IMR-90 (cell line): Measurements from ENCODE around the gene CCNJL. TPM values are rescaled to one million over a fixed set of nuclear protein-coding genes. Genes with fewer than 3 reads are reported as not detected.

Experiments used
- ATAC-seq: fragments of 200-7000 bp; cut with Tn5 transposase; 2 replicates; pipeline ENCODE4 v1.9.1; 2020; ENCODE audit warnings: low read depth, mild to moderate bottlenecking, moderate library complexity
- BruUV-seq: library from RNA; stranded (reverse); fragments of 400-500 nt; replicated peaks from 2 replicates; lab custom pipeline; 2021; lab: Mats Ljungman, UMichigan
- CTCF ChIA-PET: fragments of 300-600 bp; formaldehyde crosslinking; extraction: SDS; loops from one replicate; lab custom pipeline; 2021; ENCODE audit warnings: antibody characterized with exemption; lab: Yijun Ruan, JAX
- POLR2A ChIA-PET: fragments of 300-600 bp; sonication (Branson Sonifier 250); formaldehyde crosslinking; loops from one replicate; lab custom pipeline; 2022; ENCODE audit warnings: antibody characterized with exemption; ENCODE audit not compliant: unreplicated experiment; lab: Charles Lee
- DNase-seq: peaks from one replicate; pipeline ENCODE4 v3.0.0; 2013
- H2AFZ ChIP-seq: replicated peaks from 2 replicates; pipeline ENCODE3; 2013; ENCODE audit warnings: low read length, mild to moderate bottlenecking; ENCODE audit not compliant: poor library complexity
- H2AK5ac ChIP-seq: 2 replicates; pipeline ENCODE4 v1.6.1; 2013; ENCODE audit warnings: low read depth, low read length, inconsistent platforms
- H2AK9ac ChIP-seq: replicated peaks from 2 replicates; pipeline ENCODE3; 2013; ENCODE audit warnings: mild to moderate bottlenecking, low read depth, low read length, moderate library complexity; ENCODE audit not compliant: poor library complexity
- H2BK120ac ChIP-seq: 2 replicates; pipeline ENCODE4 v1.6.1; 2013; ENCODE audit warnings: low read depth, low read length, inconsistent platforms
- H2BK15ac ChIP-seq: 3 replicates; pipeline ENCODE4 v1.6.1; 2013; ENCODE audit warnings: low read depth, low read length, inconsistent platforms
- H2BK20ac ChIP-seq: 2 replicates; pipeline ENCODE4 v1.6.1; 2013; ENCODE audit warnings: low read depth, mild to moderate bottlenecking, inconsistent platforms, low read length, moderate library complexity
- H2BK5ac ChIP-seq: 2 replicates; pipeline ENCODE4 v1.6.1; 2013; ENCODE audit warnings: mild to moderate bottlenecking, low read depth, low read length, inconsistent platforms; ENCODE audit not compliant: poor library complexity, severe bottlenecking
- H3K14ac ChIP-seq: replicated peaks from 2 replicates; pipeline ENCODE4 v1.6.1; 2013; ENCODE audit warnings: low read depth, low read length, inconsistent platforms
- H3K18ac ChIP-seq: 2 replicates; pipeline ENCODE4 v1.6.1; 2013; ENCODE audit warnings: low read depth, low read length, control low read depth
- H3K23ac ChIP-seq: 2 replicates; pipeline ENCODE4 v1.6.1; 2013; ENCODE audit warnings: low read depth, low read length, inconsistent platforms
- H3K27ac ChIP-seq: 2 replicates; pipeline ENCODE4 v1.5.1; 2013; ENCODE audit warnings: mild to moderate bottlenecking, control low read depth, low read length; ENCODE audit not compliant: insufficient read depth
- H3K27me3 ChIP-seq: 2 replicates; pipeline ENCODE4 v1.6.1; 2013; ENCODE audit warnings: low read length; ENCODE audit not compliant: control insufficient read depth, insufficient read depth
- H3K36me3 ChIP-seq: 2 replicates; pipeline ENCODE4 v1.6.1; 2013; ENCODE audit warnings: low read length, mixed read lengths; ENCODE audit not compliant: control insufficient read depth, insufficient read depth
- H3K4ac ChIP-seq: 2 replicates; pipeline ENCODE4 v1.6.1; 2013; ENCODE audit warnings: low read depth, low read length, inconsistent platforms
- H3K4me1 ChIP-seq: 2 replicates; pipeline ENCODE4 v1.6.1; 2013; ENCODE audit warnings: low read length, mixed read lengths; ENCODE audit not compliant: control insufficient read depth, insufficient read depth
- H3K4me2 ChIP-seq: 2 replicates; pipeline ENCODE4 v1.6.1; 2013; ENCODE audit warnings: low read depth, mild to moderate bottlenecking, control low read depth, low read length, moderate library complexity
- H3K4me3 ChIP-seq: 2 replicates; pipeline ENCODE4 v1.5.1; 2013; ENCODE audit warnings: low read depth, mild to moderate bottlenecking, control low read depth, low read length, moderate library complexity; ENCODE audit not compliant: insufficient read depth
- H3K56ac ChIP-seq: 2 replicates; pipeline ENCODE4 v1.6.1; 2013; ENCODE audit warnings: low read length, inconsistent platforms; ENCODE audit not compliant: insufficient read depth; ENCODE audit errors: extremely low read depth
- H3K79me1 ChIP-seq, 2 experiments: 2 replicates each; pipeline ENCODE4 v1.6.1; 2013; ENCODE audit warnings: low read length in 2 of 2, inconsistent platforms in 1 of 2, low read depth in 1 of 2
- H3K9ac ChIP-seq: 2 replicates; pipeline ENCODE4 v1.6.1; 2013; ENCODE audit warnings: low read depth, low read length, control low read depth
- H3K9me1 ChIP-seq: 2 replicates; pipeline ENCODE4 v1.6.1; 2013; ENCODE audit warnings: low read length, inconsistent platforms; ENCODE audit not compliant: insufficient read depth
- H3K9me3 ChIP-seq: 2 replicates; pipeline ENCODE4 v1.6.1; 2013; ENCODE audit warnings: low read length; ENCODE audit not compliant: control insufficient read depth, insufficient read depth
- H4K20me1 ChIP-seq: 2 replicates; pipeline ENCODE4 v1.6.1; 2013; ENCODE audit warnings: low read length, inconsistent platforms; ENCODE audit not compliant: insufficient read depth
- H4K5ac ChIP-seq: 2 replicates; pipeline ENCODE4 v1.6.1; 2013; ENCODE audit warnings: mild to moderate bottlenecking, low read depth, low read length, control low read depth
- H4K8ac ChIP-seq, 2 experiments: 2 replicates each; pipeline ENCODE4 v1.6.1; 2013; ENCODE audit warnings: low read depth in 2 of 2, low read length in 2 of 2, control low read depth in 1 of 2, inconsistent platforms in 1 of 2
- H4K91ac ChIP-seq: 2 replicates; pipeline ENCODE4 v1.6.1; 2013; ENCODE audit warnings: low read depth, low read length, inconsistent platforms; ENCODE audit not compliant: insufficient read depth
- BHLHE40 ChIP-seq: fragments of 150-350 bp; IDR thresholded peaks from 2 replicates; pipeline ENCODE4 v1.6.1; 2016; ENCODE audit warnings: mild to moderate bottlenecking, low read depth, low read length
- ELK1 ChIP-seq: fragments of 150-350 bp; IDR thresholded peaks from 2 replicates; pipeline ENCODE4 v1.6.1; 2016; ENCODE audit warnings: low read depth, mild to moderate bottlenecking, low read length, moderate library complexity, borderline replicate concordance
- FOS ChIP-seq: fragments of 150-350 bp; IDR thresholded peaks from 2 replicates; pipeline ENCODE4 v1.6.1; 2016; ENCODE audit warnings: low read depth, low read length
- MAFK ChIP-seq: IDR thresholded peaks from 2 replicates; pipeline ENCODE4 v1.6.1; 2012; ENCODE audit warnings: low read depth, low read length, improper control_type of control experiment
- MAZ ChIP-seq: IDR thresholded peaks from 2 replicates; pipeline ENCODE4 v1.6.1; 2012; ENCODE audit warnings: low read depth, mild to moderate bottlenecking, low read length, improper control_type of control experiment, moderate library complexity, borderline replicate concordance
- MXI1 ChIP-seq: IDR thresholded peaks from 2 replicates; pipeline ENCODE4 v1.6.1; 2012; ENCODE audit warnings: low read depth, mild to moderate bottlenecking, low read length, moderate library complexity, borderline replicate concordance
- POLR2A ChIP-seq: IDR thresholded peaks from 2 replicates; pipeline ENCODE4 v1.6.1; 2012; ENCODE audit warnings: mild to moderate bottlenecking, low read depth, low read length
- RAD21 ChIP-seq: IDR thresholded peaks from 2 replicates; pipeline ENCODE4 v1.6.1; 2012; ENCODE audit warnings: low read length, improper control_type of control experiment
- RCOR1 ChIP-seq: IDR thresholded peaks from 2 replicates; pipeline ENCODE4 v1.6.1; 2012; ENCODE audit warnings: mild to moderate bottlenecking, low read length, improper control_type of control experiment; ENCODE audit not compliant: insufficient replicate concordance
- SMC3 ChIP-seq: fragments of 150-350 bp; IDR thresholded peaks from 2 replicates; pipeline ENCODE4 v1.6.1; 2016; ENCODE audit warnings: low read depth, mild to moderate bottlenecking, antibody characterized with exemption, low read length, moderate library complexity
- WGBS, 2 experiments: methylation state at CpG; one replicate each; pipeline versions ENCODE4 v1.1.5 to v1.1.7; 2013; ENCODE audit warnings: missing lambda C conversion rate in 2 of 2; ENCODE audit not compliant: insufficient read length in 1 of 2; ENCODE audit errors: extremely low coverage in 2 of 2; 5-methylcytosine and 5-hydroxymethylcytosine counted together
- dilution Hi-C: fragments of 300-500 bp; cut with HindIII; formaldehyde crosslinking; loops from one replicate; pipeline ENCODE4 v1.14.3; 2018; ENCODE audit warnings: low sequenced_read_pairs; ENCODE audit not compliant: unreplicated experiment
- in situ Hi-C: fragments of 300-500 bp; cut with MboI; formaldehyde crosslinking; loops from 3 replicates; pipeline ENCODE4 v1.14.3; 2019; ENCODE audit warnings: low sequenced_read_pairs, inconsistent platforms, mixed read lengths
- intact Hi-C: fragments of 100-400 bp; cut with micrococcal nuclease; formaldehyde crosslinking; loops from 2 replicates; pipeline ENCODE4 v1.10.0; 2022
- polyA plus RNA-seq, 3 experiments: library from polyadenylated mRNA; depleted of rRNA; stranded (reverse); fragments of >200 nt; gene quantifications; 2 replicates each; pipeline ENCODE4 v1.2.3, GENCODE V29; 2012; ENCODE audit warnings: low replicate concordance in 1 of 3
- total RNA-seq: library from RNA; depleted of rRNA; stranded (reverse); fragments of >200 nt; gene quantifications from 2 replicates; pipeline ENCODE4 v1.2.3, GENCODE V29; 2012

Gene CCNJL
- total and polyA plus RNA-seq, 2 of the 4 experiments (the other 2 are of a cell fraction) = 2.0 to 3.8 TPM

- H3K4me3 ChIP-seq = no peak overlapping the region
- CTCF ChIA-PET = no interaction called here
- no peak overlapping the region for H2BK120ac ChIP-seq
- H3K18ac ChIP-seq = no peak overlapping the region
- H3K27me3 ChIP-seq = peaks cover 17% of the 10 kb centered on the region
- H3K79me1 ChIP-seq = no peaks in the 10 kb centered on the region
- no peaks in the 10 kb centered on the region for H3K9me3 ChIP-seq
- BruUV-seq = no TSS peak
- H4K8ac ChIP-seq = no peak overlapping the region
- H4K20me1 ChIP-seq = no peaks in the 10 kb centered on the region
- DNase-seq (no peak), ATAC-seq (no peak)
- H3K36me3 ChIP-seq = no peaks in the 10 kb centered on the region
- H3K23ac ChIP-seq = no peak overlapping the region
- POLR2A ChIA-PET = interaction anchor here (0.6 kb wide), 1 partner anchor 177 kb away, joined by 3 read pairs; no protein-coding TSS in a partner anchor
- H2BK20ac ChIP-seq = no peak overlapping the region; the same call in 1 of the 2 replicates
- H3K9ac ChIP-seq = no peak overlapping the region
- no peak overlapping the region for H3K14ac ChIP-seq
- no peak overlapping the region for H3K27ac ChIP-seq
- no peak overlapping the region for H4K91ac ChIP-seq
- no peak for TF ChIP-seq FOS
- no peak for TF ChIP-seq RCOR1
- no peak for TF ChIP-seq SMC3
- TF ChIP-seq RAD21 = no peak
- TF ChIP-seq BHLHE40 = no peak
- no peak for TF ChIP-seq MAFK
- TF ChIP-seq MAZ = no peak
- TF ChIP-seq ELK1 = no peak
- no peak for TF ChIP-seq POLR2A
- TF ChIP-seq MXI1 = no peak
- in situ Hi-C loops (no loop called here), dilution Hi-C loops (no loop called here), intact Hi-C loops (no loop called here)
- no peak overlapping the region for H3K4ac ChIP-seq
- 40% methylated on average over 2 of the region's 5 CpGs; no CpG with 5 or more reads in 1 of the 2 experiments for WGBS, 2 experiments
- no peak overlapping the region for H2BK15ac ChIP-seq
- H2AFZ ChIP-seq = no peak overlapping the region
- H2AK9ac ChIP-seq = no peak overlapping the region
- H3K4me1 ChIP-seq = 0 out of 2 replicates have a peak, but pooled peaks cover 2% of the 10 kb centered on the region
- H3K9me1 ChIP-seq = no peaks in the 10 kb centered on the region
- H3K56ac ChIP-seq = no peak overlapping the region
- no peak overlapping the region for H4K5ac ChIP-seq
- 0 out of 2 replicates have a peak overlapping the region, but pooled peaks have one; percentile 21 for H2AK5ac ChIP-seq
- no peak overlapping the region for H3K4me2 ChIP-seq
- H2BK5ac ChIP-seq = no peak overlapping the region
Measured at GRCh38 chr5:160317434-160317833, 5.1 kb upstream of the CCNJL start.
